Measurements from ENCODE around the gene TLE1. TPM values are rescaled to one million over a fixed set of nuclear protein-coding genes. Genes with fewer than 3 reads are reported as not detected.
"Not testable (repeated sequence)": the region's sequence is repeated elsewhere in the genome, so short reads cannot be mapped to it uniquely, and the experiment has no call there.

The TLE1 gene
- total RNA-seq, 2 experiments from 2014 or later = 0.48 to 0.53 TPM

DNA sequence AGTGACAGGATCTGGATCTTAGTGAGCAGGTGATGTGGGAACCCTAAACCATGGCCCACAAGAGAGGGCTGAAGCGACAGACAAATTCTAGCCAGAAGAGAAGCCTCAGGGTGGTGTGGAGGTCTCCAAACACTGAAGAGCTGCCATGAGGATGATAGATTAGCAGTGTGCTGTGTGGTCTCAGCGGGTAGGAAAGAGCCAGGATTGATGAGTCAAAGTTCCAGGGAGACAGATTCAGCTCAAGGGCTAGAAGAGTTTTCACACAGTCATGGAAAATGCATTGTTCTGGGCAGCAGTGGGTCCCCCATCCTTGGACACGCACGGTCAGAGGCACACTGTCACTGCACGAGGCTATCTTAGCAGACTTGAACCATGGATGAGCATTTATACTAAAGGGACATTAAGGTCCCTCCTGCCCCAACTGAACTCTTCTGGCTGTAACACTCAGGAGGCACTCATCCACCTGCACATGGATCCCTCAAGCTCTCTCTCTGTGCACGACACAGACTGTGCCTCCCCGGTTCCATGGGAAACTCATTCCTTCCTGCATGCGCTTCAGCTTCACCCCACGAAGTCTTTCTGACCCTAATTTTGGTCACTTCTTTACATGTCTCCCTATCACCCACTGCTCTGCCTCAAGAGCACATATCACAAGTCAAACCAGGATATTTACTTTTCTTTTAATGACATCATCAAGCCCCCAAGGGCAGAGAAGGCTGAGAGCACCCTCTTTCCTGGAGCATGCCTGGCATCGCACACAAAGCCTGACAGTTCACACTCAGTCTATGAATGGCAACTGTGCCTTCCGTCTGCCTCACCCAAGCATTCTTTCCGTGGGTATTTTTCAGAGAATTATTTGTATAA lies 84.8 kb downstream of the TLE1 start:
- H3K4me1 Mint-ChIP-seq = no peaks in the 10 kb centered on the region
- no peaks in the 10 kb centered on the region for H3K36me3 Mint-ChIP-seq (ENCODE audit: low read depth)
- DNase-seq = no peak
- ChIA-PET CTCF (no interaction called here), POLR2A (no interaction called here)
- no peaks in the 10 kb centered on the region for H3K27me3 Mint-ChIP-seq
- no peak overlapping the region for H3K27ac Mint-ChIP-seq
- H3K9me3 Mint-ChIP-seq = peaks cover 3% of the 10 kb centered on the region
- H3K4me3 Mint-ChIP-seq = no peak overlapping the region

GRCh38 chr9:81602887-81603680 lies 86.3 kb downstream of the TLE1 start:
- H3K27me3 Mint-ChIP-seq = no peaks in the 10 kb centered on the region
- no peaks in the 10 kb centered on the region for H3K4me1 Mint-ChIP-seq
- DNase-seq = no peak
- no peak overlapping the region for H3K4me3 Mint-ChIP-seq
- H3K36me3 Mint-ChIP-seq (ENCODE audit: low read depth) = no peaks in the 10 kb centered on the region
- CTCF ChIA-PET = no interaction called here
- POLR2A ChIA-PET = no interaction called here
- peaks cover 3% of the 10 kb centered on the region for H3K9me3 Mint-ChIP-seq
- no peak overlapping the region for H3K27ac Mint-ChIP-seq

DNA sequence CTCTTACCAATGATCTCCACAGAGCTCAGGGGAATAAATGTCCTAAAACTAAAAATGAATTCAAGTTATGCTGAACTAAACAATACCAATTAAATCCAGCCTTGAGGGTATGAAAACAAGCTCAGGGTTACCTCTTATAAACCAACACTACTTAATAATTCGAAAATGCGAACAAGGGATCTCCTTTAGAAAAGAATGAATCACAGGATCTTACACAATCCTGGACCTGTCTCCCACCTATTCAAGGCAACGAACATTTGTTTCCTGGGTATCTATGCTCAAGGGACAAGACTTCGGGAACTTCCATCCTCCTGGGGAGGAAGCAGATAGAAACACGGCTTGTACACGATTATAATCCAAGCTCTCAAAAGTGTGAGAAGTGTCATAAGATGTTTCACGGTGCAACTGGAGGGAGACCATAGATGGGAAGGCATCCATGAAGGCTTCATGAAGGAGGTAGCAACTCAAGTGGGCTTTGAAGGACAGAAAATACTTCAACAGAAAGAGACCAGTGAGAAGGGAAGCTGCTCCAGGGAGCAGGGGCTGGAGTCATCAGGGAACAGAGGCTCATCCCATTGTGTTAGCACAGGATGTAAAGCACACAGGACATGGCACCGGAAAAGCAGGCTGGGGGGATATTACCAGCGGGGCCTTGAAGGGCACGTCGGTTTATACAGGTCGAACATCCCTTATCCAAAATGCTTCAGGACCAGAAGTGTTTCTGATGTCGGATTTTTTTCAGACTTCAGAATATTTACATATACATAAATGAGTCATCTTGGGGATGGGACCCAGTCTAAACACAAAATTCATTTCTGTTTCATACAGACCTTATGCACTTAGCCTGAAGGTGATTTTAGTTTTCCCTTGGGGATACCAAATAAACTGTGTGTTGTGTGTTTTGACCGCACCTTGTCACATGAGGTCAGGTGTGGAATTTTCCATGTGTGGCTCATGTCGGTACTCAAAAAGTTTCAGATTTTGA lies 87.4 kb downstream of the TLE1 start:
- Mint-ChIP-seq H3K4me3 (no peak overlapping the region), H3K27me3 (no peaks in the 10 kb centered on the region), H3K36me3 (ENCODE audit: low read depth) (no peaks in the 10 kb centered on the region), H3K27ac (no peak overlapping the region), H3K9me3 (peaks cover 3% of the 10 kb centered on the region), H3K4me1 (peaks cover 2% of the 10 kb centered on the region)
- CTCF ChIA-PET = no interaction called here
- POLR2A ChIA-PET = no interaction called here
- DNase-seq = no peak

GRCh38 chr9:81600631-81601030 lies 88.7 kb downstream of the TLE1 start:
- H3K9me3 Mint-ChIP-seq = peaks cover 3% of the 10 kb centered on the region
- no peak overlapping the region for H3K27ac Mint-ChIP-seq
- DNase-seq = no peak
- no peaks in the 10 kb centered on the region for H3K36me3 Mint-ChIP-seq (ENCODE audit: low read depth)
- no peak overlapping the region for H3K4me3 Mint-ChIP-seq
- peaks cover 2% of the 10 kb centered on the region for H3K4me1 Mint-ChIP-seq
- H3K27me3 Mint-ChIP-seq = no peaks in the 10 kb centered on the region
- CTCF ChIA-PET = no interaction called here
- POLR2A ChIA-PET = no interaction called here

GRCh38 chr9:81599837-81600236 lies 89.5 kb downstream of the TLE1 start:
- CTCF ChIA-PET = no interaction called here
- Mint-ChIP-seq H3K4me3 (no peak overlapping the region), H3K9me3 (peaks cover 5% of the 10 kb centered on the region), H3K4me1 (peaks cover 2% of the 10 kb centered on the region), H3K36me3 (ENCODE audit: low read depth) (no peaks in the 10 kb centered on the region), H3K27me3 (no peaks in the 10 kb centered on the region), H3K27ac (no peak overlapping the region)
- no peak for DNase-seq
- POLR2A ChIA-PET = no interaction called here

DNA sequence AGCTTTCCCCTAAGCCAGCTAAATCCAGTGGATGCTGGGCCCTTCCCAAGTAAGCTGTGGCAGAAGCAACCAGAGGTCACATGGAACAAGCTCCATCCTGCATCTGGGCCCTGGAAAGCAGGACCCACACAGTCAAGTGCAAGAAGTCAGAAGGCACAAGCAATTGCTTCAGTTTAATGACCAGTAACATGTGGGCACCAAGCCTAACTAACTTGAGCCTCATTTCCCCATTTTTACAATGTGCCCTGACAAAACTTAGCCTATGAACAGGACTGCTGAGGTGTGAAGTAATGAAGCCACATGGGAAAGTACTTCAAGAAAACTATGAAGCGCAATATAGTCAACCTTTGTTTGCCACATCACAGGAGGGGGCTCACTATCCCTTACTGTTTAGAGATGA lies 90.5 kb downstream of the TLE1 start:
- Mint-ChIP-seq H3K27ac (no peak overlapping the region), H3K4me3 (no peak overlapping the region), H3K4me1 (peaks cover 2% of the 10 kb centered on the region), H3K36me3 (ENCODE audit: low read depth) (no peaks in the 10 kb centered on the region), H3K9me3 (peaks cover 4% of the 10 kb centered on the region), H3K27me3 (no peaks in the 10 kb centered on the region)
- DNase-seq = no peak
- POLR2A ChIA-PET = no interaction called here
- CTCF ChIA-PET = no interaction called here

GRCh38 chr9:81598123-81598497 lies 91.2 kb downstream of the TLE1 start:
- peaks cover 2% of the 10 kb centered on the region for H3K4me1 Mint-ChIP-seq
- CTCF ChIA-PET = no interaction called here
- no peak overlapping the region for H3K4me3 Mint-ChIP-seq
- no peak overlapping the region for H3K27ac Mint-ChIP-seq
- no peaks in the 10 kb centered on the region for H3K27me3 Mint-ChIP-seq
- POLR2A ChIA-PET = no interaction called here
- DNase-seq = no peak
- H3K36me3 Mint-ChIP-seq (ENCODE audit: low read depth) = no peaks in the 10 kb centered on the region
- peaks cover 5% of the 10 kb centered on the region for H3K9me3 Mint-ChIP-seq

DNA sequence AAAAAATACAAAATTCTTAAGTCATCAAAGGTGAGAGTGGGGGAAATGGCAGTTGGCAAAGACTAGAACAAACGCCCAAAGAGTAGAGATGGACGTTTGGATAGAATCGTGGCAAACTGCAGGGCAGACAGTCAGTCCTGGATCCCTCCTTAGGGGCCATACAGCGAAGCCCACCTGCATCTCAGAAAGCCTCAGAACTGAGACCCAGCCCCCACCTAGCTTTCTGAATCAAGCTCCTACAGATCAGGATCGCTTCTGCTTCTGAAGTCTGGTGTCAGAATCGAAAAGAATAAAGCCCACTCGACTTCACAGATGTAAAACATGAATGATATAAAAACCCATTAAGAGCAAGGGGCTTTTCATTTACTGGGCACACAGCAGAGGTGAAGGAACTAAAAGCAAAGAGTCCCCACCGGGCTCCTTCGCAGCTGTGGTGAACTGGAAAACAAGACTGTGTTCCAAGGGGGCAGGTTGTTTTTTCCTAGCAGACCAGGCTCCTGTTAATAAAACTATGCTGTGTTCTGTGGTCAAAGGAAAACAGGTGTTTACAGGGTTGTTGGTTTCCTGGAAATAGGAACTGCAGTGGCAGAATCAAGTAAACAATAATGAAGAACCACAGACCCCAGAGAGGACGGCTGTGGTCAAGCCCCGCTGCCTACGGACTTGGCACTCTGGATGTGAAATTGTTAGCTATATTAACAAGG lies 91.8 kb downstream of the TLE1 start:
- Mint-ChIP-seq H3K27me3 (no peaks in the 10 kb centered on the region), H3K4me1 (peaks cover 2% of the 10 kb centered on the region), H3K9me3 (peaks cover 7% of the 10 kb centered on the region), H3K36me3 (ENCODE audit: low read depth) (no peaks in the 10 kb centered on the region), H3K27ac (no peak overlapping the region), H3K4me3 (no peak overlapping the region)
- DNase-seq = no peak
- CTCF ChIA-PET = no interaction called here
- POLR2A ChIA-PET = no interaction called here

DNA sequence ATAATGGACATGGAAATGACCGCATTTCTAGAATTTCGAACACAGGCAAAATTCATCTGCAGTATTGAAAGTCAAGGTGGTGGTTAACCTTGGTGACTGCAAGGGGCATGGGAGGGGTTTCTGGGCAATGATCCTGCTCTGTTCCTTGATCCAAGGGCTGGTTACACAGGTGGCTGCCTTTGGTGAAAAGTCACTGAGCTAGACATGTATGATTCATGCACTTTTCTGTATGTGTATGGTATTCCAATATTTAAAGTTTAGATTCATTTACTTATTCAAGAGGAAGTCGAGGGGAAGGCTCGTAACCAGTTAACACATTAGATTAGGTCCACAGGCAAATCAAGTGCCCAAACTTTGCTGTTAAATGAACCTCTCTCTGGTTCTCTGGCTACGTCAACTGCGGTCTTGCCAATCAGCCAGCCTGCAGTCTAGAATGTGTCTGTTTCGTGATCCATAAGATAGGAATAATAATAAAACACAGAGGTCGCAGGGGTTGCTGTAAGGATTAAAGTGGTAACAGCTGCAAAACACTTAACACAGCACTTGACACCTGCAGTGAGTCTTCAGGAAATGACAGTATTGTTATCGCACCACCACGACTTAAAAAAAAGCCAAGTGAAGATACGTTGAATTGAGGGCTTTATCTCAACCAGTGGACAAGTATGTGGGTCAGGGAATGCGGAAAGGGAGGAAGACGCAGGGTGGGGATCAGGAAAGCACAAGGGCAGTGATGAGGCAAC lies 92.5 kb downstream of the TLE1 start:
- DNase-seq = no peak
- no peaks in the 10 kb centered on the region for H3K27me3 Mint-ChIP-seq
- H3K9me3 Mint-ChIP-seq = peaks cover 7% of the 10 kb centered on the region
- H3K4me3 Mint-ChIP-seq = no peak overlapping the region
- ChIA-PET CTCF (no interaction called here), POLR2A (no interaction called here)
- H3K27ac Mint-ChIP-seq = no peak overlapping the region
- peaks cover 2% of the 10 kb centered on the region for H3K4me1 Mint-ChIP-seq
- H3K36me3 Mint-ChIP-seq (ENCODE audit: low read depth) = no peaks in the 10 kb centered on the region

DNA sequence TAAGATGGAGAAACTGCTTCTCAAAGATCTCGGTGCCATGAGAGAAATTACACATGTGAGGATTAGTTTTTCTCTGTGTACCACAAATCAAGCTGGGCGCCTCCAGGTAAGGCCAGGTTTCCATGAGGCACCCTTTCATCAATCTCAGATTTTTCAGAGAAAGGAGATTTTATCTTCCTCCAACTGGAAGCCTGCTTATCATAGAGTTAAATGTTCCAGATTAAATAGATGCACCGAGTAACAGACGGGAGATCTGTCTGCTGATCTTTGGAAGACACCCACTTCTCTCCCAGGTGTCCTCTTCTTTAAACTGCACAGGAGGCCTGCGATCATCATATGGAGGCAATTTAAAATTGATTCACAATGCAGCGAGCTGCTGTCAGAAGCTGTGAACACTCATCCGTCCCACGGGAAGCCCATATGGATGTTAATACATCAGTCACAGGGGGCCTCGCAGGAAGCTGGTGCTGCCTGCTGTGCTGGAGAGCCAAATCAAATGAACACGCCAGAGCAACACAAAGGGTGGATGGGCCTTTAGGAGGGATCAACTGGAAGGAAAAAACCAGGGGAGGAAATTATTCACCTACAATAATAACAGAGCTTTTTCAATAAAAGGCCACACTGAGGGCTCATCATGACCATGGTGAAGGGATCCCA lies 93.3 kb downstream of the TLE1 start:
- H3K4me3 Mint-ChIP-seq = no peak overlapping the region
- H3K27me3 Mint-ChIP-seq = no peaks in the 10 kb centered on the region
- peaks cover 7% of the 10 kb centered on the region for H3K9me3 Mint-ChIP-seq
- H3K27ac Mint-ChIP-seq = no peak overlapping the region
- POLR2A ChIA-PET = no interaction called here
- CTCF ChIA-PET = no interaction called here
- DNase-seq = no peak
- H3K4me1 Mint-ChIP-seq = peaks cover 2% of the 10 kb centered on the region
- no peaks in the 10 kb centered on the region for H3K36me3 Mint-ChIP-seq (ENCODE audit: low read depth)

DNA sequence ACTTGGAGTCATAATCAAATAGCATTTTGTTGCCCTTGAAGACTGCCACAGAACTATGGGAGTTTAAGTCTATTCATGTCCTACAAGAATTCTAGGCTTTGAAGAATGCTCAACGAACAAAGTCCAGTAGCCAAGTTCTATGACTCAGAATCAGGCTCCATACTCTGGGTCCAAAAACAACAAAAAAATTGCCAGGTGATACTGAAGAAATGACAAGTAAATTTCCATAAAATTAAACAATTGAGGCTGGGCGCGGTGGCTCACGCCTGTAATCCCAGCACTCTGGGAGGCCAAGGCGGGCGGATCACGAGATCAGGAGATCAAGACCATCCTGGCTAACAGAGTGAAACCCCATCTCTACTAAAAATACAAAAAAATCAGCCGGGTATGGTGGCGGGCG lies 94.1 kb downstream of the TLE1 start:
- H3K4me3 Mint-ChIP-seq; CTCF ChIA-PET; H3K4me1 Mint-ChIP-seq; POLR2A ChIA-PET; H3K36me3 Mint-ChIP-seq (ENCODE audit: low read depth); H3K27ac Mint-ChIP-seq; DNase-seq; H3K9me3 Mint-ChIP-seq; H3K27me3 Mint-ChIP-seq: not testable (repeated sequence)

- H3K27me3 Mint-ChIP-seq = no peaks in the 10 kb centered on the region
- H3K36me3 Mint-ChIP-seq (ENCODE audit: low read depth) = no peaks in the 10 kb centered on the region
- no peak for DNase-seq
- H3K9me3 Mint-ChIP-seq = peaks cover 7% of the 10 kb centered on the region
- POLR2A ChIA-PET = interaction anchor here (0.6 kb wide), 1 partner anchor 1853 kb away, joined by 3 read pairs; no protein-coding TSS in a partner anchor
- H3K4me1 Mint-ChIP-seq = peaks cover 2% of the 10 kb centered on the region
- CTCF ChIA-PET = no interaction called here
- no peak overlapping the region for H3K27ac Mint-ChIP-seq
- H3K4me3 Mint-ChIP-seq = no peak overlapping the region
Observed at GRCh38 chr9:81594415-81594814, 94.9 kb downstream of the TLE1 start.

Data from activated CD4-positive, alpha-beta memory T cell treated with anti-CD3 and anti-CD28 coated beads, Interleukin-2, amount 10 ng/mL, durations not matched to agents 7 days and 5 days (primary cell).